ENCODE results near the gene CTU2.

- TF ChIP-seq CTCF (IDR thresholded peaks at IDR 0.05; ENCODE audit: insufficient read depth, low read depth, low read length) (no peak), EZH2 (IDR thresholded peaks at IDR 0.05; ENCODE audit: insufficient read depth, low read length) (no peak)
Observed at GRCh38 chr16:88714420-88715302, 8.4 kb downstream of the CTU2 start.

Measured in astrocyte (in vitro differentiated cells and primary cell).